Activated CD4-positive, alpha-beta T cell treated with anti-CD3 and anti-CD28 coated beads for 1 hour (primary cell): ENCODE measurements around the gene OR4C11.

ENCODE experiments used
- DNase-seq: peaks from one replicate; pipeline ENCODE4 v3.0.0-alpha.2; 2020

Gene OR4C11, protein sequence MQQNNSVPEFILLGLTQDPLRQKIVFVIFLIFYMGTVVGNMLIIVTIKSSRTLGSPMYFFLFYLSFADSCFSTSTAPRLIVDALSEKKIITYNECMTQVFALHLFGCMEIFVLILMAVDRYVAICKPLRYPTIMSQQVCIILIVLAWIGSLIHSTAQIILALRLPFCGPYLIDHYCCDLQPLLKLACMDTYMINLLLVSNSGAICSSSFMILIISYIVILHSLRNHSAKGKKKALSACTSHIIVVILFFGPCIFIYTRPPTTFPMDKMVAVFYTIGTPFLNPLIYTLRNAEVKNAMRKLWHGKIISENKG

DNA sequence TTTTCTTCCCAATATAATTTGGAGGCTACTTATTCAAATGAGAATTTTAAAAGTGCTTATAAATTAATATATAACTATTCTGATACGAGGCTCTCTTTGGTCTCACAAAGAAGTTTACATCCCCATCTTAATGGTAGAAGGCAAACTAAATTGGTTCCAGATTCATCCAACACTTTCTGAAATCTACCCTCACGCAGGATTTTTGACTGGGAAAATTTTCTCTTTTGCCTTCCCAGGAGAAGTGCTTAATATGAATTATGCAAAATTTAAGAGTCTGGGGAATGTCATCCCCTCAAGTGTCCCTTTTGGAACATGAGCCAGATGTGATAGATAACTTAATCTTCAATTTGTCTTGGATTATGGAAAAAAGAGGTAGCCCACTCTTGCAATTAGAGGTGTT, at the start of gene OR4C11:
OR4C11 (minus strand) TSS at position 101 of the 400 bp plus-strand sequence. CDS start 3,272 bp downstream, outside the sequence.
- DNase-seq: no peak

GRCh38 chr11:55655096-55655495, 47.7 kb upstream of the OR4C11 start:
- no peak for DNase-seq

DNA sequence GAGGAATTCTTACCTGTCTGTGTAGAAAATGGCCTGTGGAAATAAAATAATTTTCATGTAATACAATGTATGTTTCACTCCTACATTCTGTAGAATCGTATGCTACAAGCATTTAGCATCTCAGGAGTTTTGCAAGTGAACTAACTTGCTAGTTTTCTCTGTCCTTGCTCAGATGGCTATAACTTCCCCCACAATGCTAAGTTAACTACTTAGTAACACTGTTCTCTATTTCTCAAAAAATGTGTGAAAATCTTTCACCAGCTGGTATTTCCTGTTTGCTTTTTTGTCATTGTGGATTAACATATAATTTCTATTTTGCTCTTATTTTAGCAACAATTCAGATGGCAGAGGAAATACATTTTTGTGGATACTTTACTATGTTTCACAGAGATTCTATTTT, 45.1 kb upstream of the OR4C11 start:
- DNase-seq: no peak

DNA sequence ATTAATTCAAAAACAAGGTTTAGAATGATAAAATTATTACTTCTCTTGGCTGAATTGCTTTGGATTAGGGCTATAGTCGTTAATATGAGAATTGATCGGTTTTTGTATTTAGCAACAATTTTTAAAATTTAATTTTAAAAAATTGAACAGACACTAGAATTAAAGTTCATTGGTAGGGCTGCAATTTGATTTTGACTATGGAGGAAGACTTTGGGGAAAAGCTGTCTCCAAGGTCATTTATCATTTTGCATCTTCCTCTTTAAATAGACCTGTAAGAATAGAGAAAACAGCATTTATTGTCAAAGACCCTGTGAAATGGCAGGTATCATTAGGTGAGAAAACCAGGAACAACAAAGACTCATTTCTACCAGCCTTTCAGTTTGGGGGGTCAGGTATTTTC, 40.6 kb upstream of the OR4C11 start, which contains the start of gene OR4S2:
OR4S2 (plus strand) TSS at position 301 of the 400 bp plus-strand sequence. CDS start 2,577 bp downstream, outside the sequence.
- no peak for DNase-seq

GRCh38 chr11:55634813-55635212, 27.4 kb upstream of the OR4C11 start, which contains the start of gene OR4P4:
Gene OR4P4, plus strand, starts transcription at chr11:55635113.
- DNase-seq: no peak

DNA sequence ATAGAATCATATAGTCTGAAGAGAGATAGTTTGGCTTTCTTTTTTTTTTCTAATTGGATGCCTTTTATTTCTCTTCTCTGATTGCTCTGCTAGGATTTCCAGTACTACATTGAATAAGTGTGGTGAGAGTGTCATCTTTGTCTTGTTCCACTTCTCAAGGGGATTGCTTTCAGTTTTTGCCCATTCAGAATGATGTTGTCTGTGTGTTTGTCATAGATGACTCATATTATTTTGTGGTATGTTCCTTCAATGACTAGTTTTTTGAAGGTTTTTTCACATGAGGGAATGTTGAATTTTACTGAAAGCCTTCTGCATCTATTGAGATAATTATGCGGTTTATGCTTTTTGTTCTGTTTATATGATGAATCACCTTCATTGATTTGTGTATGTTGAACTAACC, 17.1 kb upstream of the OR4C11 start:
- no peak for DNase-seq

DNA sequence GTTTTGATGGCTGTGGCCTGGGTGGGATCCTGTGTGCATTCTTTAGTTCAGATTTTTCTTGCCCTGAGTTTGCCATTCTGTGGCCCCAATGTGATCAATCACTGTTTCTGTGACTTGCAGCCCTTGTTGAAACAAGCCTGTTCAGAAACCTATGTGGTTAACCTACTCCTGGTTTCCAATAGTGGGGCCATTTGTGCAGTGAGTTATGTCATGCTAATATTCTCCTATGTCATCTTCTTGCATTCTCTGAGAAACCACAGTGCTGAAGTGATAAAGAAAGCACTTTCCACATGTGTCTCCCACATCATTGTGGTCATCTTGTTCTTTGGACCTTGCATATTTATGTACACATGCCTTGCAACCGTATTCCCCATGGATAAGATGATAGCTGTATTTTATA, 34.9 kb downstream of the OR4C11 start:
- DNase-seq: no peak

GRCh38 chr11:55571828-55572227, 35.6 kb downstream of the OR4C11 start, which contains the start of gene OR4C16:
Gene OR4C16, plus strand, starts transcription at chr11:55572128. Its CDS starts 0 bp downstream, at chr11:55572128.
- no peak for DNase-seq

DNA sequence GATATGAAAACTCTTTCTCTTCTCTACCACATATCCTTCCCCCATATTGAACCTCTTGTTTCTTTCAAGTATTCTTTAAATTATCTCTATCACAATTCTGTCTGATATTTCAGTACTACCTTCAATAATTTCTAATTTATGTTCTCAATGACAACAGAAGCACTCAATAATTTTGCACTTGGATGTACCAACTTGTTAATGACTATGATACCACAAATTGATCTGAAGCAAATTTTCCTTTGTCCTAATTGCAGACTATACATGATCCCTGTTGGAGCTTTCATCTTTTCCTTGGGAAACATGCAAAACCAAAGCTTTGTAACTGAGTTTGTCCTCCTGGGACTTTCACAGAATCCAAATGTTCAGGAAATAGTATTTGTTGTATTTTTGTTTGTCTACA, 53.3 kb downstream of the OR4C11 start, which contains the start of gene OR4C15:
OR4C15 (plus strand) TSS at position 301 of the 400 bp plus-strand sequence; CDS start at position 301, 0 bp downstream.
- DNase-seq: no peak
